Measurements from ENCODE around the gene SSR4.
A peak's percentile ranks its signal among the peaks of the same experiment; 100 is the strongest.
"Not testable (repeated sequence)": the region's sequence is repeated elsewhere in the genome, so short reads cannot be mapped to it uniquely, and the experiment has no call there.

Gene SSR4

DNA sequence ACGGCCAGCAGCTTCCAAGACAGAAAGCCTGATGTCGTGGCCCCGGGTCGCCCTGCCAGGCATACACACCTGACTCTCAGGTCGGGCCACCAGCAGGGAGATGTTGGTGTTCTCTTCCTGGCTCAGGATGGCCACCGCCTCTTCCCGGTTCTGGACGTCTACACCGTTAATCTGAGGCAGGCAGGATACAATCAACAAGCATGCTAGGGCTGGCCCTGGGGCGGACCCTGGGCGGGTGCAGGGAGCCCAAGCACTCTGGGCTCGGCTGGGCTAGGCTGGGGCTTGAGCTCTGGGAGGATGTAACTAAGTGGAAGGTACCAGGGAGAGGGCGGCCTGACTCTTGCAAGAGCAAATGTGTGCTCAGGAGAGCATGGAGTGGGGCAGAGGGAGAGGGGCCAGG lies 11.0 kb downstream of the SSR4 start:
- DNase-seq (ENCODE audit: low spot score), result no peak

GRCh38 chrX:153806999-153807575 lies 12.6 kb downstream of the SSR4 start:
- no peak for DNase-seq (ENCODE audit: low spot score)

- no peak for DNase-seq (ENCODE audit: low spot score)
These were observed 13.5 kb downstream of the SSR4 start for GRCh38 chrX:153807976-153808375.

GRCh38 chrX:153812220-153812619 lies 17.8 kb downstream of the SSR4 start:
- no peak for DNase-seq (ENCODE audit: low spot score)

GRCh38 chrX:153813161-153813560 lies 18.7 kb downstream of the SSR4 start:
- no peak for DNase-seq (ENCODE audit: low spot score)

- no peak for DNase-seq (ENCODE audit: low spot score)
These were observed 20.3 kb downstream of the SSR4 start for GRCh38 chrX:153814591-153815315.

GRCh38 chrX:153816831-153817690 lies 22.6 kb downstream of the SSR4 start:
- no peak for DNase-seq (ENCODE audit: low spot score)

- not testable (repeated sequence) for DNase-seq (ENCODE audit: low spot score)
These were observed 23.6 kb downstream of the SSR4 start for GRCh38 chrX:153818064-153818463.

- DNase-seq (ENCODE audit: low spot score), result peak; percentile 18
These were observed 24.3 kb downstream of the SSR4 start for GRCh38 chrX:153818571-153819383.

GRCh38 chrX:153819384-153820040 lies 25.0 kb downstream of the SSR4 start:
- no peak for DNase-seq (ENCODE audit: low spot score)

- no peak for DNase-seq (ENCODE audit: low spot score)
These were observed 26.1 kb downstream of the SSR4 start for GRCh38 chrX:153820601-153821000.

- no peak for DNase-seq (ENCODE audit: low spot score)
These were observed 26.6 kb downstream of the SSR4 start for GRCh38 chrX:153821066-153821465.

GRCh38 chrX:153824348-153824747 lies 29.9 kb downstream of the SSR4 start:
- DNase-seq (ENCODE audit: low spot score), result no peak

- no peak for DNase-seq (ENCODE audit: low spot score)
These were observed 30.6 kb downstream of the SSR4 start for GRCh38 chrX:153825042-153825441.

GRCh38 chrX:153827016-153827415 lies 32.5 kb downstream of the SSR4 start:
- no peak for DNase-seq (ENCODE audit: low spot score)

DNA sequence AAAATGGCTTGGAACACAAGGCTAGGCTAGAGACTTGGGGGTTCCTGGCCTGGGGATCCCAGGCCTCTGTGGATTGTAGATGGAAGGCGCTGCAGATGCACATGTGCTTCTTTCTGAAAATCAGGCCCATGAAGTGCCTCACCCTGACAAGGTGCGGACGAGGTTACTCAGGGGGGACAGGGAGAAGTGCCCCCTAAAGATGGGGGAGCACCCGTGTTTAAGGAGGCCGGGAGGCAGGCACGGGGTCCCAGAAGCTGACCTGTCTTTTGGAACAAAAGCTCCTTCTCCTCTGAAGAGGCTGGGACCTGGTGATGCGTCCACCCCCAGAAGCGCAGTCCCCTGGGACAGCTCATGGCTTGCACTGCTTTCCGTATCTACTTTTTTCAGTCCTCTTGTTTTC lies 33.4 kb downstream of the SSR4 start:
- no peak for DNase-seq (ENCODE audit: low spot score)

DNA sequence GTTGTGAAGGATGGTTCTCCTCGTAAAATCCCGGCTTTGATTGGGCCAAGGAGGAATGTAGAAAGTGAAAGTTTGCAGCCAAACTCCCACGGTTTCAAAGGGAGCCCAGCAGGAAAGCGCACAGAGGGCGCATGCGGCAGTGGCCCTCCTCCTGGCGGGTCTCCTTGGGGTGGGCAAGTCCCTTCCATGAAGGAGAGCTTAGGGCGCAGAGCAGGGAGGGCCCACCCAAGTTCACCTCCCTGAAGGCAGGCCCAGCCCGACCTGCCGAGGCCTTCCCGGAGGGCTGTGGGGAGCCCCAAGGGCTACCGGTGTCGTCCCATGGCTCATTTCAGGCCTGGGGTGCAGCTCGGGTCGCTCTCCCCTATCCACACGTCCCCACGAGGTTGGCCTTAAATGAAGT lies 33.8 kb downstream of the SSR4 start:
- DNase-seq (ENCODE audit: low spot score), result no peak

GRCh38 chrX:153828723-153829548 lies 34.5 kb downstream of the SSR4 start:
- DNase-seq (ENCODE audit: low spot score), result no peak

DNA sequence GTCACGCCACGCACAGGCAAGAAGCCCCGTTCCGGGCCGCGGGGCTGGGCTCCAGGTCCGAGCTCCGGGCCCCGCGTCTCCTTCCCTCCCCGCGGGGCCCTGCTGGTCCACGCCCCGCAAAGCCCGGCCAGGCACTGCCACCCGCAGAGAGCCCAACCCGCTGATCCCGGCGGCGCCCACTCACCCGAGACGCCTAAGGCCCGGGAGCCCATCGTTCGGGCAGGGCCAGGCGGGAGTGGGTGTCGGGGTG lies 35.0 kb downstream of the SSR4 start:
- DNase-seq (ENCODE audit: low spot score), result no peak

- DNase-seq (ENCODE audit: low spot score), result no peak
These were observed 35.6 kb downstream of the SSR4 start, which contains the start of gene PDZD4 for GRCh38 chrX:153829799-153830639. Gene PDZD4 (minus strand): TSS chrX:153830544. CDS start chrX:153830298, 246 bp downstream.

Data from hematopoietic multipotent progenitor cell treated with erythropoietin and hydrocortisone succinate and interleukin-3 and kit ligand, for 15 days (in vitro differentiated cells).